ENCODE measurements around the gene KCNMA1. TPM values are rescaled to one million over a fixed set of nuclear protein-coding genes. Genes with fewer than 3 reads are reported as not detected.

Gene KCNMA1
- polyA plus RNA-seq, 1 donor from 2014 or later: 60.8 TPM

- H3K4me2 ChIP-seq (ENCODE audit: low read length): no peak overlapping the region
- no peak overlapping the region for H2AFZ ChIP-seq (ENCODE audit: low read depth, low read length)
- no peak overlapping the region for H3K27ac ChIP-seq (ENCODE audit: low read length)
- H3K4me3 ChIP-seq (ENCODE audit: low read length): no peak overlapping the region
- no peaks in the 10 kb centered on the region for H3F3A ChIP-seq (ENCODE audit: insufficient read depth, low read length, poor library complexity, severe bottlenecking)
- H3K9ac ChIP-seq (ENCODE audit: low read length): no peak overlapping the region
- no peaks in the 10 kb centered on the region for H3K27me3 ChIP-seq (ENCODE audit: insufficient read depth, low read depth, low read length)
- TF ChIP-seq TAF1 (IDR thresholded peaks at IDR 0.05; ENCODE audit: low read depth) (no peak), MXI1 (conservative IDR thresholded peaks at IDR 0.05; ENCODE audit: poor library complexity, severe bottlenecking) (no peak), REST (IDR thresholded peaks at IDR 0.05; ENCODE audit: borderline replicate concordance) (no peak), EP300 (conservative IDR thresholded peaks at IDR 0.05; ENCODE audit: poor library complexity, severe bottlenecking) (no peak), EZH2 (IDR thresholded peaks at IDR 0.05; ENCODE audit: borderline replicate concordance, insufficient read depth, low read length, poor library complexity, severe bottlenecking) (no peak), CTCF (IDR thresholded peaks at IDR 0.05; ENCODE audit: poor library complexity, severe bottlenecking) (no peak), RAD21 (conservative IDR thresholded peaks at IDR 0.05) (no peak), SMC3 (conservative IDR thresholded peaks at IDR 0.05; ENCODE audit: poor library complexity) (no peak)
- no peaks in the 10 kb centered on the region for H3K9me3 ChIP-seq (ENCODE audit: low read length)
- no peaks in the 10 kb centered on the region for H3K36me3 ChIP-seq (ENCODE audit: insufficient read depth, low read length)
- H3K9me2 ChIP-seq (ENCODE audit: insufficient read depth, low read length): no peaks in the 10 kb centered on the region
- H3K79me2 ChIP-seq (replicated peaks; ENCODE audit: insufficient read depth, low read length): no peaks in the 10 kb centered on the region
- no peaks in the 10 kb centered on the region for H4K20me1 ChIP-seq (ENCODE audit: insufficient read depth)
These were observed 39.0 kb downstream of the KCNMA1 start for GRCh38 chr10:77598606-77599005.

GRCh38 chr10:77597560-77597959 lies 40.0 kb downstream of the KCNMA1 start:
- Histone ChIP-seq H3K9me2 (ENCODE audit: insufficient read depth, low read length) (no peaks in the 10 kb centered on the region), H3K9me3 (ENCODE audit: low read length) (no peaks in the 10 kb centered on the region), H3K4me2 (ENCODE audit: low read length) (no peak overlapping the region), H3K9ac (ENCODE audit: low read length) (no peak overlapping the region), H3K36me3 (ENCODE audit: insufficient read depth, low read length) (no peaks in the 10 kb centered on the region), H2AFZ (ENCODE audit: low read depth, low read length) (no peak overlapping the region), H3F3A (ENCODE audit: insufficient read depth, low read length, poor library complexity, severe bottlenecking) (no peaks in the 10 kb centered on the region), H3K27ac (ENCODE audit: low read length) (no peak overlapping the region), H4K20me1 (ENCODE audit: insufficient read depth) (no peaks in the 10 kb centered on the region), H3K79me2 (replicated peaks; ENCODE audit: insufficient read depth, low read length) (no peaks in the 10 kb centered on the region), H3K27me3 (ENCODE audit: insufficient read depth, low read depth, low read length) (no peaks in the 10 kb centered on the region), H3K4me3 (ENCODE audit: low read length) (no peak overlapping the region)
- no peak for TF ChIP-seq CTCF (IDR thresholded peaks at IDR 0.05; ENCODE audit: poor library complexity, severe bottlenecking)
- no peak for TF ChIP-seq TAF1 (IDR thresholded peaks at IDR 0.05; ENCODE audit: low read depth)
- no peak for TF ChIP-seq MXI1 (conservative IDR thresholded peaks at IDR 0.05; ENCODE audit: poor library complexity, severe bottlenecking)
- TF ChIP-seq REST (IDR thresholded peaks at IDR 0.05; ENCODE audit: borderline replicate concordance): no peak
- no peak for TF ChIP-seq RAD21 (conservative IDR thresholded peaks at IDR 0.05)
- TF ChIP-seq POLR2AphosphoS5 (IDR thresholded peaks at IDR 0.05): no peak
- no peak for TF ChIP-seq EP300 (conservative IDR thresholded peaks at IDR 0.05; ENCODE audit: poor library complexity, severe bottlenecking)
- TF ChIP-seq SMC3 (conservative IDR thresholded peaks at IDR 0.05; ENCODE audit: poor library complexity): no peak

Data from neural cell (in vitro differentiated cells).